Subcutaneous abdominal adipose tissue (tissue), 5 donors: ENCODE measurements around the gene PI4KB.

Experiments used
- H3K27ac ChIP-seq: one replicate; pipeline ENCODE4 v1.7.0; 2013; ENCODE audit warnings: low read depth, mild to moderate bottlenecking, inconsistent platforms, low read length, moderate library complexity
- H3K27me3 ChIP-seq, 5 donors: one replicate each; pipeline ENCODE4 v1.7.0; 2013; ENCODE audit warnings: low read length in 5 of 5, inconsistent platforms in 1 of 5; ENCODE audit not compliant: control insufficient read depth in 5 of 5, insufficient read depth in 4 of 5
- H3K36me3 ChIP-seq, 5 donors: one replicate each; pipeline ENCODE4 v1.7.0; 2013; ENCODE audit warnings: low read length in 5 of 5; ENCODE audit not compliant: control insufficient read depth in 5 of 5, insufficient read depth in 5 of 5
- H3K4me1 ChIP-seq, 5 donors: one replicate each; pipeline ENCODE4 v1.7.0; 2013; ENCODE audit warnings: low read length in 5 of 5, mild to moderate bottlenecking in 3 of 5, moderate library complexity in 1 of 5; ENCODE audit not compliant: control insufficient read depth in 5 of 5, insufficient read depth in 5 of 5
- H3K4me3 ChIP-seq, 5 donors: one replicate each; pipeline ENCODE4 v1.7.0; 2013; ENCODE audit warnings: low read length in 5 of 5, low read depth in 1 of 5
- H3K9ac ChIP-seq, 5 donors: one replicate each; pipeline ENCODE4 v1.7.0; 2013; ENCODE audit warnings: low read length in 5 of 5, mild to moderate bottlenecking in 4 of 5, moderate library complexity in 3 of 5
- H3K9me3 ChIP-seq, 5 donors: one replicate each; pipeline ENCODE4 v1.7.0; 2013; ENCODE audit warnings: low read length in 5 of 5; ENCODE audit not compliant: control insufficient read depth in 5 of 5
- donor health status: healthy.
- donor health status: healthy.
- donor health status: healthy.
- donor health status: healthy.
- donor health status: healthy.

Gene PI4KB

GRCh38 chr1:151327223-151327902, at the start of gene PI4KB:
PI4KB (minus strand) TSS chr1:151327416; CDS start chr1:151316481, 10,935 bp downstream.
- Histone ChIP-seq H3K27me3 (no peaks in the 10 kb centered on the region), H3K27ac (peak within 1 kb of the TSS; percentile 93), H3K4me1 (peaks cover 3 to 39% (median 32%) of the 10 kb centered on the region in 5 donors), H3K36me3 (peaks cover 0 to 13% (median 12%) of the 10 kb centered on the region in 5 donors), H3K9me3 (no peaks in the 10 kb centered on the region), H3K9ac (peak within 1 kb of the TSS; percentile 77 to 99 (median 97)), H3K4me3 (peak within 1 kb of the TSS; percentile 63 to 88 (median 77))

DNA sequence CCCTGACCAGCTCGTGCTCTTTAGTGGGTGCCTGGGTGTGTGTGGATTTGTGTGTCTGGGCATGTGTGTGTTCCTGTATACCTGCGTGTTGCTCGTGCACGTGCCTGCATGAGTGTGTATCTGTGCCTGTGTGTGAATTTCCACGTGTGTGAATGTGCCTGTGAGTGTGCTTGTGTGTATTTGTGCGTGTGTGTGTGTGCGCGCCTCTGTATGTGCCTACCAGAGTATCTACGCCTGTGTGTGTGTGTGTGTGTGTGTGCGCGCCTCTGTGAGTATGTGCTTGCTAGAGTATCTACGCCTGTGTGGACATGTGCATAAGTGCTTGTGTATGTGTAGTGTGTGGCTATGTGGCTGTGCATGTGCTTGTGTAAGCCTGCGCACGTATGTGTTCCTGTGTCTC, 46.0 kb upstream of the PI4KB start:
- H3K27me3 ChIP-seq: no peaks in the 10 kb centered on the region
- H3K4me3 ChIP-seq: peak overlapping the region in 1 of 5 donors; percentile 5
- H3K36me3 ChIP-seq: peaks cover 0 to 12% (median 3%) of the 10 kb centered on the region in 5 donors
- H3K27ac ChIP-seq: no peak overlapping the region
- no peak overlapping the region for H3K9ac ChIP-seq
- peaks cover 5 to 56% (median 48%) of the 10 kb centered on the region in 5 donors for H3K4me1 ChIP-seq
- no peaks in the 10 kb centered on the region for H3K9me3 ChIP-seq

- Histone ChIP-seq H3K27me3 (no peaks in the 10 kb centered on the region), H3K4me3 (peak within 1 kb of the TSS; percentile 66 to 85 (median 80)), H3K9ac (peak within 1 kb of the TSS; percentile 40 to 84 (median 75)), H3K27ac (peak within 1 kb of the TSS; percentile 97), H3K36me3 (peaks cover 0 to 17% (median 6%) of the 10 kb centered on the region in 5 donors), H3K4me1 (peaks cover 8 to 65% (median 57%) of the 10 kb centered on the region in 5 donors), H3K9me3 (no peaks in the 10 kb centered on the region)
These were observed 45.1 kb upstream of the PI4KB start, which contains the start of gene SELENBP1 for GRCh38 chr1:151372058-151372934. SELENBP1 (minus strand) TSS chr1:151372705; CDS start chr1:151372641, 64 bp downstream.

DNA sequence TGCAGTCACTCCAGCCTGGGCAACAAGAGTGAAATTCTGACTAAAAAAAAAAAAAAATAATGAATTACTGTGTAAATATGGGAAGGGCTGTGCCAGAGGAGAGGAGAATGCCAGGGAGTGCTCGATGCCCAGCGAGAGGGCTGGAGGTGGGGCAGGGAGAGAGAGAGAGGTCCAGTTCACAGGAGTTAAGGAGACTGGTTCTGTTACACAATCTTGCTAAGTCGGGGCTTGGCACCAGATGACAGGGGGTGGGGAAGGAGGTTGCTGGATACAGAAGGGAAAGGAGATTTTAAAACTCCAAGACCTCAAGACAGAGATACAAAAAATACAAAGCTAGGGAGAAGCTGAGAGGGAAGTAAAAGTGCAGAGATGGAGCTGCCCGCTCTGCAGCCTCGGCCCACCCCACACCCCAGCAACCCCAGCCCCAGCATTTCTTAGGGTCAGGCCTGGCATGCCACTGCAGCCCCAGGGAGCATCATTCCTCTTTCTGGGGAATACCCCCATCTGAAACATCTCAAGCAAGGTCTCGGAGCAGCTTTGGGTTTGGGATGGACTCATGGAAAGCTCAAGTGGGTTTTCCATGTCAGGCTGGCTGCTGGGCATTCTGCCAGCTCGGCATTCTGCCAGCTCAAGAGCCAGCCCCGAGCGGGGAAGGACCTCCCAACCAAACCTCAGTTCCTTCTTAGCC, 44.3 kb upstream of the PI4KB start:
- Histone ChIP-seq H3K27ac (peak overlapping the region; percentile 97), H3K4me1 (peaks cover 8 to 71% (median 62%) of the 10 kb centered on the region in 5 donors), H3K9ac (peak overlapping the region; percentile 40 to 84 (median 75)), H3K36me3 (peaks cover 0 to 21% (median 10%) of the 10 kb centered on the region in 5 donors), H3K27me3 (no peaks in the 10 kb centered on the region), H3K9me3 (no peaks in the 10 kb centered on the region), H3K4me3 (peak overlapping the region; percentile 66 to 85 (median 80))

GRCh38 chr1:151370211-151370911, 43.1 kb upstream of the PI4KB start:
- Histone ChIP-seq H3K27ac (peak overlapping the region; percentile 97), H3K4me1 (peaks cover 8 to 73% (median 62%) of the 10 kb centered on the region in 5 donors), H3K9me3 (no peaks in the 10 kb centered on the region), H3K9ac (peak overlapping the region; percentile 7 to 74 (median 21)), H3K27me3 (no peaks in the 10 kb centered on the region), H3K36me3 (peaks cover 0 to 32% (median 22%) of the 10 kb centered on the region in 5 donors), H3K4me3 (peak overlapping the region; percentile 18 to 83 (median 42))

- peak overlapping the region; percentile 5 to 83 (median 28) for H3K4me3 ChIP-seq
- H3K27ac ChIP-seq: peak overlapping the region; percentile 97
- peak overlapping the region in 2 of 5 donors; percentile 12 to 74 for H3K9ac ChIP-seq
- no peaks in the 10 kb centered on the region for H3K9me3 ChIP-seq
- peaks cover 8 to 73% (median 62%) of the 10 kb centered on the region in 5 donors for H3K4me1 ChIP-seq
- H3K27me3 ChIP-seq: no peaks in the 10 kb centered on the region
- H3K36me3 ChIP-seq: peaks cover 0 to 39% (median 29%) of the 10 kb centered on the region in 5 donors
These were observed 42.4 kb upstream of the PI4KB start for GRCh38 chr1:151369621-151370048.

- peak overlapping the region; percentile 97 for H3K27ac ChIP-seq
- peak overlapping the region in 4 of 5 donors; percentile 5 to 83 (median 24) for H3K4me3 ChIP-seq
- no peaks in the 10 kb centered on the region for H3K27me3 ChIP-seq
- peaks cover 8 to 76% (median 65%) of the 10 kb centered on the region in 5 donors for H3K4me1 ChIP-seq
- H3K36me3 ChIP-seq: peaks cover 0 to 43% (median 33%) of the 10 kb centered on the region in 5 donors
- H3K9ac ChIP-seq: peak overlapping the region in 2 of 5 donors; percentile 12 to 74
- no peaks in the 10 kb centered on the region for H3K9me3 ChIP-seq
These were observed 42.0 kb upstream of the PI4KB start for GRCh38 chr1:151369302-151369610.

- H3K9me3 ChIP-seq: no peaks in the 10 kb centered on the region
- no peaks in the 10 kb centered on the region for H3K27me3 ChIP-seq
- H3K36me3 ChIP-seq: peaks cover 0 to 49% (median 35%) of the 10 kb centered on the region in 5 donors
- H3K4me3 ChIP-seq: peak overlapping the region in 3 of 5 donors; percentile 5 to 27 (median 25)
- H3K9ac ChIP-seq: peak overlapping the region in 3 of 5 donors; percentile 12 to 45 (median 20)
- peaks cover 8 to 75% (median 65%) of the 10 kb centered on the region in 5 donors for H3K4me1 ChIP-seq
- peak overlapping the region; percentile 97 for H3K27ac ChIP-seq
These were observed 41.4 kb upstream of the PI4KB start for GRCh38 chr1:151368393-151369301.
